H1 (cell line): ENCODE measurements around the gene RGL1. TPM values are rescaled to one million over a fixed set of nuclear protein-coding genes. Genes with fewer than 3 reads are reported as not detected.

Source experiments
- CHD7 ChIP-seq: fragments of 300-600 bp; sonication (generic); IDR thresholded peaks from 2 replicates; pipeline ENCODE4 v1.7.1; 2012; ENCODE audit warnings: low read length, moderate library complexity, mild to moderate bottlenecking, inconsistent platforms; ENCODE audit not compliant: insufficient replicate concordance
- EGR1 ChIP-seq: IDR thresholded peaks from 2 replicates; pipeline ENCODE4 v1.6.1; 2011; ENCODE audit warnings: low read depth, low read length, borderline replicate concordance
- RAD21 ChIP-seq, 2 experiments: IDR thresholded peaks in 1 of 2; conservative IDR thresholded peaks in 1 of 2; 2 replicates each; pipeline ENCODE4 v1.6.1; 2011; ENCODE audit warnings: low read depth in 2 of 2, low read length in 2 of 2, improper control_type of control experiment in 1 of 2, inconsistent platforms in 1 of 2, mild to moderate bottlenecking in 1 of 2, moderate library complexity in 1 of 2
- RXRA ChIP-seq: IDR thresholded peaks from 2 replicates; pipeline ENCODE4 v1.6.1; 2011; ENCODE audit warnings: low read depth, mild to moderate bottlenecking, low read length, moderate library complexity; ENCODE audit not compliant: insufficient read depth
- SIX5 ChIP-seq: IDR thresholded peaks from 2 replicates; pipeline ENCODE4 v1.6.1; 2011; ENCODE audit warnings: mild to moderate bottlenecking, low read depth, low read length
- TBP ChIP-seq: IDR thresholded peaks from 2 replicates; pipeline ENCODE4 v1.6.1; 2011; ENCODE audit warnings: low read depth, low read length, improper control_type of control experiment
- polyA plus RNA-seq, 7 experiments: library from polyadenylated mRNA; depleted of rRNA in 3 of 7; stranded (reverse) in 5 of 7; unstranded in 2 of 7; fragments of >200 nt in 5 of 7; fragments of 200-250 nt in 2 of 7; gene quantifications; 1 replicate in 5 of 7; 2 replicates in 1 of 7; 4 replicates in 1 of 7; pipeline versions ENCODE4 v1.2.1 to v1.2.3, GENCODE V29; 2011 to 2013; ENCODE audit warnings: missing spikeins in 2 of 7, mixed read lengths in 2 of 7
- total RNA-seq: library from RNA; stranded (reverse); fragmentation: NEBNext Ultra II Directional; extraction: Animal tissue kit (Norgen Biotek cat#: 25700); gene quantifications from 2 replicates; pipeline ENCODE4 v1.2.1, GENCODE V29; 2021

RGL1 gene
- total and polyA plus RNA-seq, 2 of the 8 experiments (the other 6 are each of a cell fraction or from before 2014, with no cell fraction given), result 0.98 to 2.4 TPM

- TF ChIP-seq CHD7 (no peak), RAD21 (IDR thresholded peaks at IDR 0.05 in 1 of 2, conservative IDR thresholded peaks at IDR 0.05 in 1 of 2; ENCODE audit: low read depth in 2 of 2, low read length in 2 of 2) (no peak), EGR1 (no peak), SIX5 (no peak), RXRA (no peak), TBP (no peak)
Observed at GRCh38 chr1:183936009-183936408, 131.1 kb downstream of the RGL1 start (continued).
